A549 (cell line): ENCODE results near the gene MAMSTR.

ENCODE experiments used
- EP300 ChIP-seq, 2 experiments: fragments of >200 bp; sonication (Bioruptor Twin); formaldehyde crosslinking; IDR thresholded peaks; 2 replicates in 1 of 2; 3 replicates in 1 of 2; pipeline ENCODE4 v1.6.1; 2016 to 2017
- ESRRA ChIP-seq: fragments of 150-350 bp; IDR thresholded peaks from 2 replicates; pipeline ENCODE4 v1.6.1; 2014; ENCODE audit warnings: mild to moderate bottlenecking, low read length, borderline replicate concordance
- RAD21 ChIP-seq, 2 experiments: fragments of >200 bp in 1 of 2; sonication (Bioruptor Twin) in 1 of 2; formaldehyde crosslinking in 1 of 2; IDR thresholded peaks in 1 of 2; conservative IDR thresholded peaks in 1 of 2; 2 replicates in 1 of 2; 3 replicates in 1 of 2; pipeline ENCODE4 v1.6.1; 2012 to 2018; ENCODE audit warnings: inconsistent platforms in 1 of 2
- TF ChIP-seq, protein P1 (sequence below): fragments of 450-650 bp; IDR thresholded peaks from 2 replicates; pipeline ENCODE4 v1.6.1; 2014; ENCODE audit warnings: antibody characterized with exemption
- TF ChIP-seq, protein P2 (sequence below): fragments of >200 bp; sonication (Bioruptor Twin); formaldehyde crosslinking; IDR thresholded peaks from 3 replicates; pipeline ENCODE4 v1.5.1; 2016

GRCh38 chr19:48676487-48676886 lies 43.0 kb downstream of the MAMSTR start:
- TF ChIP-seq, protein P1, sequence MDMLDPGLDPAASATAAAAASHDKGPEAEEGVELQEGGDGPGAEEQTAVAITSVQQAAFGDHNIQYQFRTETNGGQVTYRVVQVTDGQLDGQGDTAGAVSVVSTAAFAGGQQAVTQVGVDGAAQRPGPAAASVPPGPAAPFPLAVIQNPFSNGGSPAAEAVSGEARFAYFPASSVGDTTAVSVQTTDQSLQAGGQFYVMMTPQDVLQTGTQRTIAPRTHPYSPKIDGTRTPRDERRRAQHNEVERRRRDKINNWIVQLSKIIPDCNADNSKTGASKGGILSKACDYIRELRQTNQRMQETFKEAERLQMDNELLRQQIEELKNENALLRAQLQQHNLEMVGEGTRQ, result no peak
- TF ChIP-seq ESRRA (no peak), EP300 (IDR thresholded peaks at IDR 0.05) (no peak), RAD21 (conservative IDR thresholded peaks at IDR 0.05 in 1 of 2, IDR thresholded peaks at IDR 0.05 in 1 of 2) (no peak)
- TF ChIP-seq, protein P2, sequence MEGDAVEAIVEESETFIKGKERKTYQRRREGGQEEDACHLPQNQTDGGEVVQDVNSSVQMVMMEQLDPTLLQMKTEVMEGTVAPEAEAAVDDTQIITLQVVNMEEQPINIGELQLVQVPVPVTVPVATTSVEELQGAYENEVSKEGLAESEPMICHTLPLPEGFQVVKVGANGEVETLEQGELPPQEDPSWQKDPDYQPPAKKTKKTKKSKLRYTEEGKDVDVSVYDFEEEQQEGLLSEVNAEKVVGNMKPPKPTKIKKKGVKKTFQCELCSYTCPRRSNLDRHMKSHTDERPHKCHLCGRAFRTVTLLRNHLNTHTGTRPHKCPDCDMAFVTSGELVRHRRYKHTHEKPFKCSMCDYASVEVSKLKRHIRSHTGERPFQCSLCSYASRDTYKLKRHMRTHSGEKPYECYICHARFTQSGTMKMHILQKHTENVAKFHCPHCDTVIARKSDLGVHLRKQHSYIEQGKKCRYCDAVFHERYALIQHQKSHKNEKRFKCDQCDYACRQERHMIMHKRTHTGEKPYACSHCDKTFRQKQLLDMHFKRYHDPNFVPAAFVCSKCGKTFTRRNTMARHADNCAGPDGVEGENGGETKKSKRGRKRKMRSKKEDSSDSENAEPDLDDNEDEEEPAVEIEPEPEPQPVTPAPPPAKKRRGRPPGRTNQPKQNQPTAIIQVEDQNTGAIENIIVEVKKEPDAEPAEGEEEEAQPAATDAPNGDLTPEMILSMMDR, result no peak
